ENCODE results near the gene CLDN17. TPM values are rescaled to one million over a fixed set of nuclear protein-coding genes. Genes with fewer than 3 reads are reported as not detected.

Gene CLDN17
- total and polyA plus RNA-seq, 5 donors from 2014 or later = not detected

GRCh38 chr21:30116479-30116878, 50.1 kb downstream of the CLDN17 start:
- no peak overlapping the region for H3K27ac Mint-ChIP-seq
- no peak overlapping the region for H3K4me3 Mint-ChIP-seq
- Histone ChIP-seq H3K4me3 (ENCODE audit: low read depth, low read length) (no peak overlapping the region), H3K36me3 (ENCODE audit: control insufficient read depth, insufficient read depth, low read length) (no peaks in the 10 kb centered on the region), H3K27me3 (ENCODE audit: control insufficient read depth, insufficient read depth, low read length) (no peaks in the 10 kb centered on the region), H3K9me3 (ENCODE audit: control insufficient read depth in 2 of 2, low read length in 2 of 2) (no peaks in the 10 kb centered on the region), H3K27ac (ENCODE audit: insufficient read depth, low read length, poor library complexity, severe bottlenecking) (no peak overlapping the region), H3K4me1 (ENCODE audit: control insufficient read depth, insufficient read depth, low read length, poor library complexity, severe bottlenecking) (no peaks in the 10 kb centered on the region)
- ATAC-seq (ENCODE audit: low read depth in 2 of 2) = no peak
- DNase-seq = no peak
- no peaks in the 10 kb centered on the region for H3K27me3 Mint-ChIP-seq
- no peaks in the 10 kb centered on the region for H3K9me3 Mint-ChIP-seq
- no peaks in the 10 kb centered on the region for H3K36me3 Mint-ChIP-seq
- H3K4me1 Mint-ChIP-seq = no peaks in the 10 kb centered on the region

Other genes starting within 250 kb of the CLDN17 start
- gene GRIK1, start 226.8 kb downstream of the CLDN17 start, total RNA-seq = not detected
- under 1 TPM in 1 of 4 donors, not detected in 3; 0.06 TPM for gene GRIK1, start 226.8 kb downstream of the CLDN17 start, polyA plus RNA-seq
- gene CLDN8, start 49.3 kb upstream of the CLDN17 start, total RNA-seq = not detected
- gene CLDN8, start 49.3 kb upstream of the CLDN17 start, polyA plus RNA-seq = not detected
- not detected for gene KRTAP24-1, start 116.1 kb upstream of the CLDN17 start, total RNA-seq
- gene KRTAP24-1, start 116.1 kb upstream of the CLDN17 start, polyA plus RNA-seq = not detected
- not detected for gene KRTAP25-1, start 122.7 kb upstream of the CLDN17 start, total RNA-seq
- not detected for gene KRTAP25-1, start 122.7 kb upstream of the CLDN17 start, polyA plus RNA-seq
- gene KRTAP26-1, start 153.5 kb upstream of the CLDN17 start, total RNA-seq = not detected
- gene KRTAP26-1, start 153.5 kb upstream of the CLDN17 start, polyA plus RNA-seq = not detected
- not detected for gene KRTAP27-1, start 170.9 kb upstream of the CLDN17 start, total RNA-seq
- not detected for gene KRTAP27-1, start 170.9 kb upstream of the CLDN17 start, polyA plus RNA-seq
- not detected for gene KRTAP23-1, start 181.8 kb upstream of the CLDN17 start, total RNA-seq
- not detected for gene KRTAP23-1, start 181.8 kb upstream of the CLDN17 start, polyA plus RNA-seq
- not detected for gene KRTAP13-2, start 205.5 kb upstream of the CLDN17 start, total RNA-seq
- not detected for gene KRTAP13-2, start 205.5 kb upstream of the CLDN17 start, polyA plus RNA-seq
- not detected for gene KRTAP13-1, start 229.2 kb upstream of the CLDN17 start, total RNA-seq
- gene KRTAP13-1, start 229.2 kb upstream of the CLDN17 start, polyA plus RNA-seq = not detected

All from CD4-positive, CD25-positive, alpha-beta regulatory T cell (primary cell).